ENCODE results near the gene TREX2.

Gene TREX2

DNA sequence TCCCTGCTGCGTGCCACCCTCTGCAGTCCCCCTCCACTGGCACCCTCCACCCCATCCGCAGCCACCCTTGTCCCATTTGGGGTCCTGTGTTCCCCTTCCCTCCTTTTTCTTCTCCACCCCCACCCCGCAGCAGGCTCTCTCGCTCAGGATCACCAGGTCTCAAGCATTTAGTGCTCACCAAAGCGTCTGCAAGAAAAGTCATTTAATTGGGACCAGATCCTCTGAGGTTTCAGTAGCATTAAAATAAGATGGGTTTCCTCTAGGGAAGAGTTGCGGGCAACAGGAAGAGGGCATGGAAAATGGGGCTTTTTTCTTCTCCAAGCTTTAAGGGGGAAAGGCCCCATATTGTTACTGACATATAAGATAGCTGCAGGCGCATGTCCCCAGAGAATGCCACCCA lies 29.4 kb upstream of the TREX2 start:
- no peak for DNase-seq

DNA sequence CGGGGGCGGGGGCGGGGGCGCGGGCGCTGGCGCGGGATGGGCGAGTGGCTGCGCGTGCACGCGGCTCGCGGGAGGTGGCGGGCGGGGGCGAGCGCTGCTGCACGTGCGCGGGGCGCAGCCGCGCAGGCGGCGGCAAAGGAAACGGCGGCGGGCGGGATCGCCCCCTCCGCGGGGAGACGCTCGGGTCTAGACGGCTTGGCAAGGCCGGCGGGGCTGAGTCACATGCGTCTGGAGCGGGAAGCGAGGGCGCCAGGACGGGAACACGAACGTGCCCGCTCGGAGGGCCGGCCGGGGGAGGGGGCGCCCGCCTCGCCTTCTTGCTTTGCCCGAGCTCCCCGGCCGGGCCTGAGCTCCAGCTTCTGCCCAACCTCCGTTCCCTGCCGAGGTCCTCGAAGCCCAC lies 28.9 kb upstream of the TREX2 start:
- DNase-seq: peak in 1 of 2 donors; percentile 30

DNA sequence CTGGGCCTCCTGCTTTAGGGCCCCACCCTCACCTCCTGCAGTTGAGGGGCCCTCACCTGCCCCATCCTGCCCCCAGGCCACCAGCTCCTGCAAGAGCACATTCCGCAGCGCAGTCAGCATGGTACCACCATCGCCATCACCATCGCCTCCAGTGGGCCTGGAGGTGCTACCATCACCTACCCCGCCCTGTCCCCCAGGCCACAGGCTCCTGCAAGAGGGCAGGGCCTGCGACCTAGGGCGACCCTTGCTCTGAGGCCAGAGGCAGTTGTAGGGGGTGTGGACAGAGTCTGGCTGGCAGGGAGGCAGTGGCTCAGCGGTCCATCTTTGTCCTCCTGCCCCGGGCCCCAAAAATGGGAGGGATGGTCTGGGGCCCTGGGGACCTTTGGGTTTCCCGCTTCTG lies 28.4 kb upstream of the TREX2 start:
- DNase-seq: no peak

DNA sequence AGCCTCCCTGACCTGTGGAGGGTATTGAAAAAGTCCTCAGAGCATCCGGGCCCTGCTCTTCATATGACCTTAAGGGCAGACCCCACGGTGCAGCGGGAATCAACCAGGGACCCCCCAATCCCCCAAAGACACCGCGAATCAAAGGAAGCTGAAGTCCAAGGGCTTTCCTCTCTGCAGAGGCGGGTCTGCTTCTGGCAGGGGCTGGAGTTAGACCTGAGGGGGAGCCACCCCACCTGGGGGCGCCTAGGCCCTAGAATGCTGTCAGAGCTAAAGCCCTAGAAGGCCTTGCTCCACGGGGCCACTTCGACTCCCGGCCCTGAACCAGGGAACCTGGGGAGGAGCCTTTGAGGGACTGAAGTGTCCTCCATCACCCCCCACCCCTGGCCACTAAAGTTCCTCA lies 27.3 kb upstream of the TREX2 start:
- DNase-seq: no peak

DNA sequence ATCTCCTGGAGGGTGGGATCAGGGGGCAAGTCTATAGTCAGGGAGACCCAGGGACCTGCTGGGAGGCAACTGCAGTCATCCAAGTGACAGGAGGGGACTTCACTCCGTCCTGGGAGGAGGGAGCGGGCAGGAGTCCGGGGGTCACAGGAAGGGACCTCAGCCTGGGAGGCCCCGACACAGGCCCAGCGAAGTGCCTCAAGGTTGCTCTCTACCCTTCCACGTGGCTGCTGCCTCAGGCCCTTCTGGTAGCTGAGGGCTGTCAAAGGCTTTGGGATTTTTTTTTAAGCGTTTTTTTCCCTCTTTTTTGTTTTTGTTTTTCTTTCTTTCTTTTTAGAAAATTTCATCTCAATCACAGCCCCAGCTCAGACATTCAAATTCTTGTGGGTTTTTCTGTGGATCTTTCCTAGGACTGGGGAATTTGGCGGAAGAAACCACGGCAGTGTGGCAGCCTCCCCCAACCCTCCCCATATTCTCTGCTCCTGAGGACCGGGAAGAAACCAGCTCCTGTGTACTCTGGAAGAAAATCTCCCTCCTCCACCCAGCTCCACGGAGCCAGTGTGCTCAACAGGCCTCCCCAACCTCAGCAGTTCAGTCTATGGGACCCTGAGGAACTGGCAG lies 25.9 kb upstream of the TREX2 start:
- DNase-seq: no peak

DNA sequence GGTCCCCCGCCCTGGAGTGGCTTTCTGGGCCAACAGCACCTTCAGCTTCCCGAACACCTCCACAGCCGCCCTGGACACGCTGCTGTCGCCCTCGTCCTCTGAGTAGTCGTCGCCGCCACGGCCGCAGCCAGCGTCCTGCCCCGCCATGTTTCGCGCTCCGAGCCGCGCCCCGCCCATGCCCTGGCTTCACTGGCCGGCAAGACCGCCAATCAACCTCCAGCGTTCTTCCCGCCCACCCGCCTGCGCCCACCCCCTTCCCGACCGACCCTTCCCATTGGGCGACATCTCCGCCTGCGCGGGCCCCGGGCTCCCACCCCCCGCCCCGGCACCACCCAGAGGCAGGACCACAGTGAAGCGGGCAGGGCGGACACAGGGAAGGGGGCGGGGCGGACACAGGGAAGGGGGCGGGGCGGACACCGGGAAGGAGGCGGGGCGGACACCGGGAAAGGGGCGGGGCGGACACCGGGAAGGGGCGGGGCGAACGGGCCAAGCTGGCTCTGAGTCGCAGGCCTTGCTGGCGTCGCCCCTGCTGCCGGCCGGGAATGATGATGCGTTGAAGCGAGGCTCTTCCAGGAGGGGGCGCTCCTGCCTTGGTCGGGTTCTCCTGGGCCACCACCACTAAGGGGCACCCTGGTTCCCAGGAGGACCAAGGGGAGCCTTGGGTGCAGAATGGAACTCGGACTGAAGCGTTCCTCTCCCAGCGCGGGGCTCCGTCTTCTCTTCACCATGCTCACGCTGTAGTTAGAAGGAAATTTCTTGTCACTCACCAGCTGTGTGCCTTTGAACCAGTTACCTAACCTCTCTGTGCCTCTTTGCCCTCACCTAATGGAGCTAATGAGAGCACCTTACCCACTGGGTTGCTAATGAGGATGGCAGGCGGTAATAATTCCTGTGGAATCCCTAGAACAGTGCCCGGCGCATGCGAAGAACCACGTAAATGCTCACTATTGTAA lies 24.8 kb upstream of the TREX2 start, which contains the start of gene HAUS7:
TSS of gene HAUS7 (minus strand) at position 166 of the 953 bp plus-strand sequence. CDS start at position 147, 19 bp downstream.
- DNase-seq: peak; percentile 87 to 89

DNA sequence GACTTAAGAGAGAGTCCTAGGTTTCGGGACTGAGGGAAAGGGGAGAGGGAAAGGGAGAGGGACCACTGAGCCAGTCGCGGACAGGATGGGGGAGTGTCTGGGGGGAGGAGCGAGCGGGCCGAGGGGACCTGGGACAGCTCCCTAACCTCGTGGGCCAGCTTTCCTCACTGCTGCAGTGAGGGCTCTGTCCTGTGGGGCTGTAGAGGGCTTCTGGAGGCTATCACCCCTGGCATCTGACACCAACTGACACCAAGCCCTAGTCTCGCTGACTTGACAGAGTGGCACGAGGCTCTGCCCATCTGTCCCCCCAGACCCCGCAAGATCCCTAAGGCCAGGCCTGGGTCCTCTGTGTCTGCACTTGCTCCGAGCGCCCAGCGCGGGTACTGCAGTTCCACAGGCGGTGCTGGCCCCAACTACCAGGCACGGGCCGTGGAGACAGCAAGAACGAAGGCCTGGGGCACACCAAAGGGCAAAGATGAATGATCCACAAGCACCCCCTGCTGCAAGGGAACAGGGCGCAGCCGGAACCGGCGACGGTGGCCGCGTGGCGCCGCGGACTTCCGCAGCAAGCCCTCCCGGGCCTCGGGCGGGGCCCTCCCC lies 24.1 kb upstream of the TREX2 start:
- DNase-seq: peak; percentile 2 to 15

DNA sequence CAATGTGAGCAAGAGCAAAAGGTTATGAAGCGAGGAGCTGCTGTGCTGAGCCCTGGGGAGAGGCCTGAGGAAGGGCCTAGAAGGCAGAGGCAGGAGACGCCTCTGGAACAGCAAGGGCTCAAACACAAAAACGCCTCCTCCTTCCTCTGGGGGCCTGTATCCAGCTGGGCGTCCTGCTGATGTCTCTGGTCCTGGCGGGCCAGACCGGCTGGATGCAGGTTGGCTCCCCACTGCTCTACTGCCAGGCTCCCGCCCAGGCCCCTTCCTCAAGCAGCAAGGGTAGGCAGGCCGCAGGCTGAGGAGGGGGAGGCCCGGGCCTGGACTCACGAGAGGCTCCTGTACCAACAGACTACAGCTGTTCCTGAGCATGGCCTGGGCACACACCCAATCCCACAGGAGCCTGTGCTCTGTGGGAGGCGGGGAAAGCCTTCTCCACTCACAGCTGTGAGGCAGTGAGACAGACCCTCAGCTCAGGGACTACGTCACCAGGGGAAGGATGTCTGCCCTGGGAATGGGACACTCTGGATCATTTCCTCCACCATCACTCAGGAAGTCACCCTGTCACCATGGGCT lies 22.2 kb upstream of the TREX2 start:
- no peak for DNase-seq

DNA sequence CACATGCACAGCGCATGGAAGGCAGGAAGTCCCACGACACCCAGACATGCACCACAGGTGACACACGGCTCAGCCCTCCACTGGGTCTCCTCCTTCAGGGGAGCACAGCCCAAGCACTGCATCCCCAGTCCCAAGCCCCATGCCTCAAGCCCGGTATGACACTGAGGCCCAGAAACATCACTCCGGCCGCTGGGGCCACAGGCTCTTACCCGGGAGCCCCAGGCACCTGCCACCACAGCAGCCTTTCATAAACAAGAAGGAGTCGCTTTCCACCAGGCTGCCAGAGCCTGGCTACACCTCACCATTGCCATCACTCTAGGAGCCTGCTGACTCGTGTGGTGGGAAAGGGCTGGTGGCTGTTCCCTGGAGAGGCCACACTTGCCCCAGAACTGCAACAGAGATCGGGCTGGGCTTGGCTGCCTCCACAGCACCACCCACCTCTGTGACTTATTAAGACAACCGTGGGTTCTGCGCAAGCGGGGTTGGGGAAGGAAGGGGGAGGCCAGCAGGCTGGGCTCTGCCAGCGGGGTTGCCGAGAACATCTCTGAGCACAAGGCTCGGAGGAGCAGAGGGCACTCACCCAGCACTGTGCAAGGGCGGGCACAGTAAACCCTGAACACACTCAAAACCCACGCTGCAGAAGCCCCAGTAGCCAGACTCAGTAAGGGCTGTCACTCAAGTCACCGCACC lies 20.0 kb upstream of the TREX2 start:
- no peak for DNase-seq

DNA sequence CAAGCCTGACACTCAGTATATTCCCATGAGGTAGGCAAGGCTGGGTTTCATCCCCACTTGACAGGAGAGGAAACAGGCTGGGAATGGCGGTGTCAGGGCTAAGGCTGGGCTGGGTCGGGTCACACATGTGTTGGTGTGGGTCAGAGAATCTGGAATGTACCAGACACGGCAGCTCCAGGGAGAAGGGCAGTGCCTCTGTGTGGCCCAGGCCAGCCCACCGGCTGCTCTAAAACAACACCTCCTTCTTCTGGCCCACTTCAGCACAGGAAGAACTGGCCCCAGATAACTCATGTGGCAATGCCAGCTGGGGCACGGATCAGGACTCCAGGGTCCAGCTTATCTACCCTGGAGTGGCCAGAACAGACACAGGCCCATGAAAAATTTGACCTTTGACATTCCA lies 18.3 kb upstream of the TREX2 start:
- no peak for DNase-seq

DNA sequence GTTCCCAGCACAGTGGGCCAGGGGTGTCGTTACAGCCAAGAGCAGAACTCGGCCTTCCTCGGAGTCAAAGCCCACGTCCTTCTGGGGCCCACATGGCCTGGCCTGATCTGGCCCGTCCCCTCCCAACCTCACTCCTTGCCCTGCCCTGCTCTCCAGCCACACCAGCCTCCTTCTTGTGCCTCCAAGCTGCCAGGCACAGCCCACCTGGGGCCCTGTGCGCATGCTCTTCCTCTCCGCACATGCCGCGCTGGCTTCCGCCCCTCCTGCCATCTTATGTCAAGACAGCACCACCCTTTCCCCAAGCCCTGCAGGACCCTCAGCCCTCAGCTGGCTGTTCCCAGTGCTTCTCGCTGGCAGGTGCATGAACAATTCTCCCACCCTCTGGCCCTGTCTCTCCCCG lies 17.7 kb upstream of the TREX2 start:
- DNase-seq: no peak

DNA sequence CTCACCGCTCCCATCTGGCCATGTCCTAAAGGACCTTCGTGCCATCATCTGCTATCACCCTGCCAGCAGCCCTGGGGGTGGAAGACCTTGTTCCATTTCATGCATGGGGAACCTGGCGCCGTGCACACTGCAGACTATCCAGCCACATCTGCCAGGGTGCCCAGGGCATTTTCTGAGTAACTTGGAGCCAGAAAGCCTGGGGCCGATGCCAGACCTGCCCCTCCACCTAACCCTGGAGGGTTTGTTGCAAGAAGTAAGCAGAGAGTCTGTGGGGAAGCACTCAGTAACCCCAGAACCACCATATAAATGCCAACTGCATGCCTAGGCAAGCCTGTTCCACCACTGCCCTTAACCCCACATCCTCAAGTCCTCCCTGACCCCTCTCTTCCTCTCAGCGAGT lies 17.2 kb upstream of the TREX2 start:
- DNase-seq: no peak

DNA sequence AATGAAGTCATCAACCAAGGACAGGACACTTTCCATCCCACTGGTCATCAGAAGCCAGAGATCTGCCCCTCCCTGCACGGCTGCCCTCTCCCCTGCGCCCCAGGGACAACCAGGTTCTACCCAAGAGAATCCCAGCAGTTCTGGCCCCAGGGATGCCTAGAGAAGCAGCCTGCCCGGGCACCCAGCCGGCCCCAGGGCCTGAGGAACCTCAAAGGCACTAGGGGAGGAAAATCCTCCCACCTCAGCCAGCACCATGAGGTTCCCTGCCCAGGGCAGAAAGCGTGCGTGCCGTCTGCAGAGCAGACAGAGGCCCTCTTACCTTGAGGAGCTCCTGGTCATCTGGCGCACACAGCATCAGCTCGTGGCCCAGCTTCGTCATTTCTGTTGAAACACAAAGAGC lies 16.4 kb upstream of the TREX2 start:
- DNase-seq: no peak

DNA sequence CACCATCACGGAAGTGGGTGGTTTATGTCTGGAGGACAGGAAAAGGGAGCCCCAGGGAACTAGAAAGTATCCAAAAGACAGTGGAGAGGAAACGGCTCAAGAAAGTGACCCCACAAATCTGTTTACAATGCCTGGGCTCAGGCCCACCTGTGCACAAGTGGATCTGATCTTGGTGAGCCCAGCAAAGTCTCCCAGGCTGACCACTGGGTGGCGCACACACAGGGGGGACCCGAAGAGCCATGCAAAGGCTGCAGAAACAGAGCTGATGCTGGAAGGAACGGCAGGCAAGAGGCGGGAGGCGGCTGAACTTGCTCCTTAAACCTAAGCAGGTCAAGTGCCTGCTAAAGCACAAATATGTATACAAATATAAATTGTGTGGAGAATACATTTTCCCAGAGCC lies 15.0 kb upstream of the TREX2 start:
- DNase-seq: peak; percentile 4 to 37

DNA sequence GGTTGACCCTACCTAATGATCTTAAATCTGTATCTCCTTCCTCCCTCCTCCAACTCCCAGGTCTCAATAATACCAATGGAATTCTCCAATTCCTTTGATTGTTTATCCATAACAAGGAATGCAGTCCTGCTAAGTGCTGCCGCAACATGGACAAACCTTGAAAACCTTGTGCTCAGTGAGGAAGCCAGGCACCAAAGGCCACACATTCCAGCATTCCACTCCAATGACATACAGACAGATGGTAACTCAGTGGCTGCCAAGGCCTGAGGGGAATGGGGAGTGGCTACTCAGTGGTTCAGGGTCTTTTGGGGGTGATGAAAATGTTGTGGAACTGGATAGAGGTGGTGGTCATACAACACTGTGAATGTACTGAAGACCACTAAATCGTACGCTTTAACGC lies 14.1 kb upstream of the TREX2 start:
- DNase-seq: no peak

DNA sequence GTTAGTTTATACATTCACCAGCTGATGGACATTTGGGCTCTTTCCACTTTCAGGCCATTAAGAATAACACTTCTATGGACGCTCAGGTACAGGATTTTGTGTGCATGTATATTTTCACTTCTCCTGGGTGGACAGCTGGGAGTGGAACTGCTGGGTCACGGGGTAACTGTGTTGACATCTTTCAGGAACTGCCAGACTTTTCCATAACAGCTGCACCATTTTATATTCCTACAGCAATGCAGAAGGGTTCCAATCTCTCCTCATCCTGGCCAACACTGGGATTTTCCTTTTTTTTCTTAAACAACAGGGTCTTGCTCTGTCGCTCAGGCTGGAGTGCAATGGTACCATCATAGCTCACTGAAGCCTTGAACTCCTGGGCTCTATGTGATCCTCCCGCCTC lies 12.6 kb upstream of the TREX2 start:
- no peak for DNase-seq

DNA sequence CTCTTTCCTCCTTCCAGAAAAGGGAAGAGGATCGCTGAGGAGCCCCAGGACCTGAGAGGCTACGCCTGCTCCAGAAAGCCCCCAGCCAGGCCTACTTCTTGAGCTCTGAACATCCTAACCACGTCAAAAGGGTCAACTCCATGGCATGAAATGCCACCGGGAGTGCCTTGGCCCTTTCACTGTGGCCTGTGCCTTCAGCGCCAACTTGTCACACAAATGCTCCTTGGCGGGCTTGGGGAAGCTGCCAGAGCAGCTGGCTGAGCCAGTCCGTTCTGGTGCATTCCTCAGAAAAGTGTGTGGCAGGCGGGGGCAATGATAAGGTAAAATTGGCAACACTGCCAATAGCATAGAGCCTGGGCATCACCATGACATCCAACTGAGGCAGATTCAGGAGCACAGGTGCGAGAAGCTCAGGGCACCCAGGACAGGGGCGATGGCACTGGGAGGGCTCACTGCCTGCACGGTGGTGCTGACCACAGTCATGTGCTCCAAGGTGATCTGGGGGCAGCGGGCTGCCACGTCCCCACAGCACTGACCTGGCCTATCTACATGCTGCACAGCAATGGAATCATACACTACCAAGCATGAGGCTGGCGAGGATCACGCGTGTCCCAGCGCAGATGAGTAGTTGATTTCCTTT lies 12.1 kb upstream of the TREX2 start:
- no peak for DNase-seq

DNA sequence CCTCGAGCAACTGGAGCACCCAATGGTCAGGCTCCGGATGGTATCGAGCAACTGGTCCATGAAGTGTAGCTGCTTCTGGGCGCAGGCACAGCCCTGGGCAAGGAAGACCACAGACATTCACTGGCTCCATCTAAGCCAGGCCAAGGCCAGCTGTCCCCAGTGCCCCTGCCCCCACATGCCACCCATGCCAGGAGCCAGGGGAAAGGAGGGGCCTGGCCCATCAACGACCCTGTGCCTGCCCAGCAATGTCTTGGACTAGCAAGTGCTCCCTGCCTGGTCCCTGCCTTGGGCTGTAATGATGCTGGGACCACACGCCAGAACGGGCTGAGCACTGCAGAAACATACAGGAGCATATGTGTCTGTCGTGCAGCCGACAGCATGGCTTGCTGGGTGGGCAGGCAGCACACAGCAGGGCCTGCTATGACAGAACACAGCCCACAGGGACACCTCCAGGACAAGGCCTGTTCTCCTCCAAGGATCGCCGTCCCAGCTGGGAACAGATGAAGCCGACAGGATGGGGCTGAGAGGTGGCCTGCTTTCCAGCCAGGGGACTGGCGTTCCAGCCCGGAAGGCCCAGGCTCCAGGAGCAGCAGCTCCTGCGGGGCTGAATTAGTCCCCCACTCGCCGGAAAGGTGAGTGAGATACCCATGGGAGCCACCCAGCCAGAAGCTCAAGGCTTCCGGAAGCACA lies 11.4 kb upstream of the TREX2 start:
- DNase-seq: no peak

DNA sequence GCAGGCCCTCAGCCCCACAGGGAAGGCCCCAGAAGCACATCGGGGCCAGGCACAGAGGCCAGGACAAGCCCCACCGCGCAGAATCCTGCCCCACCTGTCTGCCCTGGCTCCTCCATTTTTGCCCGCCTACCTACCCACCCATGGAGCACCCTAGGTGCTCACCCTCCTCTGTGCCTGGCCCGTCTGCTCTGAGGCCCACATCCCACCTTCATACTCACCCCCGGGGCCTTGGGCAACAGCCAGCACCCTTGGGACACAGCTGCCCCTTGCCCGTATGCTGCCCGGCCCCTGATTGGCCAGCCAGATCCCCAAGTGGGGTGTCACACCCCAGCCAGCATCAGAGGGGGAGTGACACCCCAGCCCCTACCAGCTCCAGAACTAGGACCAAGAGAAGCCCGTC lies 10.8 kb upstream of the TREX2 start:
- DNase-seq: no peak

DNA sequence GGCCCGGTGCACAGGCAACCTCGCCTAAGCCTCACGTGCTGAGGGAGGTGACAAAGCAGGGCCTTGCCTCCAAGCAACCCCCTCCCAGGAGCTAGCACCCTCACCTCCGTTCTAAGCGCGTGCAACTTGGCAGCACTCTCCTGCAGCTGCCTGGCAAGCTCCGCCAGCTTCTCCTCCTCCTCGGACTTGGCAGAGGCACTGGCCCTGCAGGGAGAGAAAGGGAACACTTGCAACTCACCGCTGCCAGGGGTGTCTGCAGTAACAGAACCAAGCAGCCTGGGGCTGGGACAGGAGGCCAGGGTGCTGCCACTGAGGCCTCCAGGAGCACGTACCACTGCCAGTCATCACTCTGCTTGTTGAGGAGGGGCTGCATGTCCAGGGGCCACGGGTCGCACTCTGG lies 10.3 kb upstream of the TREX2 start:
- no peak for DNase-seq

DNA sequence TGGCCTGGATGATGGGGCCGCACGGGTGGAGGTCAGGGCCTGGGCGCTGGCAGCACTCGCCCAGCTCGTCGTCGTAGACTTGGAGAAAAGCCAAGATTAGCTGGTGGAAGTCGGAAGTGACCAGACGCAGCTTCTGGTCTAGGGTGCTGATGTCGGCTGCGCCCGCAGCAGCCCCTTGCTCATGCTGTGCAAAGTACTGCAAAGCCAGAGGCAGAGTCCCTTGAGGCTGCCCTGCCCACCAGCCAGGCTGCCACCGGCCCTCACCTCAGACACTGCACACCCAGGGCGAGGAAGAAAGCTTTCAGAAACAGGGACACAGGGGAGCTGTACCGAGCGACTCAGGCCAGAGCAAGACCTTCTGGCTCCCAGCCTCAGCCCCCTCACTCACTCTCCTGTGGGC lies 9.7 kb upstream of the TREX2 start:
- no peak for DNase-seq
